Endodermal cell (in vitro differentiated cells): ENCODE data around the gene IL17RC. TPM values are rescaled to one million over a fixed set of nuclear protein-coding genes. Genes with fewer than 3 reads are reported as not detected.
"Not testable (repeated sequence)": the region's sequence is repeated elsewhere in the genome, so short reads cannot be mapped to it uniquely, and the experiment has no call there.

Experiments
- DNase-seq: peaks from one replicate; pipeline ENCODE4 v3.0.0-alpha.2; 2017
- H3K27ac ChIP-seq: 2 replicates; pipeline ENCODE4 v1.5.1; 2013; ENCODE audit warnings: mild to moderate bottlenecking, low read depth, low read length, moderate library complexity
- H3K27me3 ChIP-seq: 2 replicates; pipeline ENCODE4 v1.6.1; 2013; ENCODE audit warnings: mild to moderate bottlenecking, low read length, moderate library complexity; ENCODE audit not compliant: insufficient read depth, control insufficient read depth, poor library complexity, severe bottlenecking
- H3K36me3 ChIP-seq: 2 replicates; pipeline ENCODE4 v1.7.0; 2013; ENCODE audit warnings: mild to moderate bottlenecking, low read length, moderate library complexity; ENCODE audit not compliant: control insufficient read depth, insufficient read depth
- H3K4me1 ChIP-seq: one replicate; pipeline ENCODE4 v1.7.0; 2013; ENCODE audit warnings: low read length; ENCODE audit not compliant: control insufficient read depth, insufficient read depth
- H3K4me3 ChIP-seq: 2 replicates; pipeline ENCODE4 v1.5.1; 2013; ENCODE audit warnings: mild to moderate bottlenecking, low read length, moderate library complexity
- H3K9ac ChIP-seq: 2 replicates; pipeline ENCODE4 v1.6.1; 2013; ENCODE audit warnings: mild to moderate bottlenecking, low read length, moderate library complexity; ENCODE audit not compliant: poor library complexity, severe bottlenecking; ENCODE audit errors: extremely low read depth
- H3K9me3 ChIP-seq: 2 replicates; pipeline ENCODE4 v1.6.1; 2013; ENCODE audit warnings: mild to moderate bottlenecking, low read length, moderate library complexity; ENCODE audit not compliant: control insufficient read depth
- H3K27ac Mint-ChIP-seq: 2 replicates; pipeline ENCODE4 v1.8.0; 2020; ENCODE audit warnings: mixed read lengths
- H3K27me3 Mint-ChIP-seq: 2 replicates; pipeline ENCODE4 v1.8.0; 2021; ENCODE audit warnings: mild to moderate bottlenecking, mixed read lengths; ENCODE audit not compliant: insufficient read depth
- H3K36me3 Mint-ChIP-seq: 2 replicates; pipeline ENCODE4 v1.8.0; 2020; ENCODE audit warnings: low read depth, mixed read lengths
- H3K4me1 Mint-ChIP-seq: 2 replicates; pipeline ENCODE4 v1.8.0; 2020; ENCODE audit warnings: mixed read lengths
- H3K4me3 Mint-ChIP-seq: 2 replicates; pipeline ENCODE4 v1.8.0; 2020; ENCODE audit warnings: mild to moderate bottlenecking, moderate library complexity, mixed read lengths
- H3K9me3 Mint-ChIP-seq: 2 replicates; pipeline ENCODE4 v1.8.0; 2020; ENCODE audit warnings: mild to moderate bottlenecking, mixed read lengths
- CTCF ChIP-seq: fragments of 200-600 bp; sonication (generic); conservative IDR thresholded peaks from 2 replicates; pipeline ENCODE4 v1.5.0; 2021; ENCODE audit warnings: antibody characterized with exemption, mild to moderate bottlenecking
- WGBS, 2 experiments: methylation state at CpG; one replicate each; pipeline versions ENCODE4 v1.1.5 to v1.1.7; 2013; ENCODE audit warnings: missing lambda C conversion rate in 2 of 2, mixed read lengths in 1 of 2; ENCODE audit not compliant: insufficient coverage in 1 of 2, insufficient read length in 1 of 2; 5-methylcytosine and 5-hydroxymethylcytosine counted together
- total RNA-seq, 2 donors: library from RNA; stranded (reverse); fragmentation: NEBNext Ultra II Directional in 1 of 2; extraction: Animal tissue kit (Norgen Biotek cat#: 25700) in 1 of 2; gene quantifications; 2 replicates in 1 of 2; 3 replicates in 1 of 2; pipeline ENCODE4 v1.2.1, GENCODE V29; 2021

The IL17RC gene
- total RNA-seq, 2 donors from 2014 or later, result 15.7 to 19.0 TPM

GRCh38 chr3:9937486-9938238 is 20.8 kb downstream of the IL17RC start:
- Histone ChIP-seq H3K9ac (no peak overlapping the region), H3K27ac (no peak overlapping the region), H3K27me3 (no peaks in the 10 kb centered on the region), H3K4me3 (no peak overlapping the region), H3K9me3 (no peaks in the 10 kb centered on the region), H3K4me1 (no peaks in the 10 kb centered on the region), H3K36me3 (peaks cover 38% of the 10 kb centered on the region)
- Mint-ChIP-seq H3K27me3 (no peaks in the 10 kb centered on the region), H3K36me3 (peaks cover 44% of the 10 kb centered on the region), H3K4me3 (no peak overlapping the region), H3K4me1 (peaks cover 13% of the 10 kb centered on the region), H3K27ac (no peak overlapping the region), H3K9me3 (peaks cover 4% of the 10 kb centered on the region)
- no peak for DNase-seq
- TF ChIP-seq CTCF, result no peak
- WGBS, 2 experiments, result 94 to 97% methylated on average over 8 to 13 of the region's 13 CpGs

- DNase-seq, result no peak
- H3K4me1 ChIP-seq, result no peaks in the 10 kb centered on the region
- no peak overlapping the region for H3K4me3 ChIP-seq
- no peak overlapping the region for H3K4me3 Mint-ChIP-seq
- H3K36me3 Mint-ChIP-seq, result peaks cover 48% of the 10 kb centered on the region
- H3K36me3 ChIP-seq, result peaks cover 38% of the 10 kb centered on the region
- H3K9me3 Mint-ChIP-seq, result peaks cover 4% of the 10 kb centered on the region
- no peaks in the 10 kb centered on the region for H3K9me3 ChIP-seq
- no peak overlapping the region for H3K9ac ChIP-seq
- H3K27ac ChIP-seq, result no peak overlapping the region
- TF ChIP-seq CTCF, result no peak
- peak overlapping the region; percentile 52 for H3K27ac Mint-ChIP-seq
- no peaks in the 10 kb centered on the region for H3K27me3 Mint-ChIP-seq
- peaks cover 11% of the 10 kb centered on the region for H3K4me1 Mint-ChIP-seq
- WGBS, 2 experiments, result 83% methylated on average over 1 of the region's 2 CpGs; no CpG with 5 or more reads in 1 of the 2 experiments
- H3K27me3 ChIP-seq, result no peaks in the 10 kb centered on the region
These were observed 22.1 kb downstream of the IL17RC start for GRCh38 chr3:9938966-9939365.

GRCh38 chr3:9939906-9940305 is 23.0 kb downstream of the IL17RC start:
- not testable (repeated sequence) for H3K27ac ChIP-seq, H3K27me3 ChIP-seq, H3K4me1 ChIP-seq, H3K4me1 Mint-ChIP-seq, H3K4me3 ChIP-seq, H3K4me3 Mint-ChIP-seq, H3K27me3 Mint-ChIP-seq, H3K27ac Mint-ChIP-seq, H3K9me3 ChIP-seq, DNase-seq, H3K9ac ChIP-seq, H3K9me3 Mint-ChIP-seq
- H3K36me3 ChIP-seq, result peaks cover 38% of the 10 kb centered on the region
- peaks cover 50% of the 10 kb centered on the region for H3K36me3 Mint-ChIP-seq
- WGBS, 2 experiments, result 74 to 95% methylated on average over 3 to 23 of the region's 32 CpGs
